ENCODE measurements around the gene MAML2. TPM values are rescaled to one million over a fixed set of nuclear protein-coding genes. Genes with fewer than 3 reads are reported as not detected.

Gene MAML2
- total and polyA plus RNA-seq, 2 experiments from 2014 or later = 2.0 to 7.1 TPM

- Histone ChIP-seq H4K20me1 (replicated peaks; ENCODE audit: insufficient read depth) (no peaks in the 10 kb centered on the region), H3K79me2 (replicated peaks; ENCODE audit: insufficient read depth) (no peaks in the 10 kb centered on the region), H3K27me3 (ENCODE audit: insufficient read depth) (no peaks in the 10 kb centered on the region), H3F3A (replicated peaks; ENCODE audit: low read depth) (no peaks in the 10 kb centered on the region), H2AFZ (no peak overlapping the region), H3K4me2 (no peak overlapping the region), H3K4me1 (ENCODE audit: insufficient read depth) (no peaks in the 10 kb centered on the region), H3K27ac (ENCODE audit: low read depth) (no peak overlapping the region), H3K4me3 (no peak overlapping the region), H3K36me3 (ENCODE audit: insufficient read depth) (no peaks in the 10 kb centered on the region), H3K9me2 (ENCODE audit: insufficient read depth) (peaks cover 6% of the 10 kb centered on the region; the same call in 1 of the 2 replicates)
- no peaks in the 10 kb centered on the region for H3K4me1 Mint-ChIP-seq
- no peak overlapping the region for H3K4me3 Mint-ChIP-seq
- no peak for TF ChIP-seq ZNF114 (CRISPR knock-in tag; IDR thresholded peaks at IDR 0.05)
- no peak for TF ChIP-seq CTCF (conservative IDR thresholded peaks at IDR 0.05; ENCODE audit: low read depth in 2 of 2)
- TF ChIP-seq REST (IDR thresholded peaks at IDR 0.05; ENCODE audit: unreplicated experiment) = no peak
- TF ChIP-seq CREB1 (CRISPR knock-in tag; IDR thresholded peaks at IDR 0.05; ENCODE audit: low read depth) = no peak
- no peak for TF ChIP-seq ETS1 (IDR thresholded peaks at IDR 0.05)
- TF ChIP-seq EZH2 (IDR thresholded peaks at IDR 0.05; ENCODE audit: low read depth, unreplicated experiment) = no peak
- H3K9me3 Mint-ChIP-seq = peaks cover 4% of the 10 kb centered on the region; the same call in 2 of the 3 replicates
- H3K27ac Mint-ChIP-seq = no peak overlapping the region
- H3K27me3 Mint-ChIP-seq (ENCODE audit: insufficient read depth, low read depth, poor library complexity) = no peaks in the 10 kb centered on the region
- DNase-seq (ENCODE audit: low spot score) (no peak), ATAC-seq (no peak)
- H3K36me3 Mint-ChIP-seq (ENCODE audit: low read depth) = peaks cover 22% of the 10 kb centered on the region
Observed at GRCh38 chr11:96365493-96365892, 22.5 kb upstream of the MAML2 start.

- Mint-ChIP-seq H3K4me3 (no peak overlapping the region), H3K9me3 (no peaks in the 10 kb centered on the region), H3K36me3 (ENCODE audit: low read depth) (no peaks in the 10 kb centered on the region), H3K4me1 (0 out of 3 replicates have a peak, but pooled peaks cover 2% of the 10 kb centered on the region), H3K27ac (no peak overlapping the region), H3K27me3 (ENCODE audit: insufficient read depth, low read depth, poor library complexity) (no peaks in the 10 kb centered on the region)
- Histone ChIP-seq H3K9me2 (ENCODE audit: insufficient read depth) (no peaks in the 10 kb centered on the region), H4K20me1 (replicated peaks; ENCODE audit: insufficient read depth) (no peaks in the 10 kb centered on the region), H3K36me3 (ENCODE audit: insufficient read depth) (no peaks in the 10 kb centered on the region), H3K27me3 (ENCODE audit: insufficient read depth) (no peaks in the 10 kb centered on the region), H3K27ac (ENCODE audit: low read depth) (no peak overlapping the region), H3K4me1 (ENCODE audit: insufficient read depth) (no peaks in the 10 kb centered on the region), H3K4me2 (no peak overlapping the region), H3K4me3 (no peak overlapping the region), H2AFZ (no peak overlapping the region), H3K79me2 (replicated peaks; ENCODE audit: insufficient read depth) (no peaks in the 10 kb centered on the region), H3F3A (replicated peaks; ENCODE audit: low read depth) (no peaks in the 10 kb centered on the region)
- no peak for DNase-seq (ENCODE audit: low spot score)
- no peak for ATAC-seq
- no peak for TF ChIP-seq EZH2 (IDR thresholded peaks at IDR 0.05; ENCODE audit: low read depth, unreplicated experiment)
- TF ChIP-seq ZNF114 (CRISPR knock-in tag; IDR thresholded peaks at IDR 0.05) = no peak
- no peak for TF ChIP-seq EZH2phosphoT487 (IDR thresholded peaks at IDR 0.05; ENCODE audit: unreplicated experiment)
- TF ChIP-seq POLR2AphosphoS5 (IDR thresholded peaks at IDR 0.05; ENCODE audit: low read depth) = no peak
- no peak for TF ChIP-seq REST (IDR thresholded peaks at IDR 0.05; ENCODE audit: unreplicated experiment)
Observed at GRCh38 chr11:96361778-96362177, 18.8 kb upstream of the MAML2 start.

Data from GM23338 (cell line).